CD14-positive monocyte (primary cell): Measurements from ENCODE around the gene DNMT3A. TPM values are rescaled to one million over a fixed set of nuclear protein-coding genes. Genes with fewer than 3 reads are reported as not detected.

Source experiments
- DNase-seq, 3 donors: peaks; one replicate each; pipeline ENCODE4 v3.0.0-alpha.2; 2011 to 2022
- H2AFZ ChIP-seq: 2 replicates; pipeline ENCODE4 v1.6.0; 2012; ENCODE audit warnings: mild to moderate bottlenecking, low read depth, low read length, inconsistent platforms; ENCODE audit not compliant: insufficient read depth, poor library complexity, severe bottlenecking
- H3K27ac ChIP-seq, 2 donors: 1 replicate in 1 of 2; 2 replicates in 1 of 2; pipeline ENCODE4 v1.5.1; 2012 to 2013; ENCODE audit warnings: low read length in 2 of 2, control low read depth in 1 of 2, inconsistent platforms in 1 of 2, low read depth in 1 of 2, mild to moderate bottlenecking in 1 of 2
- H3K27me3 ChIP-seq, 2 donors: one replicate each; pipeline versions ENCODE4 v1.6.0 to v1.6.1; 2011 to 2013; ENCODE audit warnings: low read length in 2 of 2; ENCODE audit not compliant: control insufficient read depth in 2 of 2, insufficient read depth in 2 of 2
- H3K36me3 ChIP-seq, 2 donors: replicated peaks in 1 of 2; 1 replicate in 1 of 2; 2 replicates in 1 of 2; pipeline versions ENCODE4 v1.5.1 to v1.6.1; 2012 to 2013; ENCODE audit warnings: low read length in 2 of 2, control low read depth in 1 of 2, inconsistent platforms in 1 of 2, mild to moderate bottlenecking in 1 of 2; ENCODE audit not compliant: insufficient read depth in 2 of 2, control insufficient read depth in 1 of 2
- H3K4me1 ChIP-seq, 2 donors: 1 replicate in 1 of 2; 2 replicates in 1 of 2; pipeline versions ENCODE4 v1.5.1 to v1.6.1; 2012 to 2013; ENCODE audit warnings: low read length in 2 of 2, control low read depth in 1 of 2, inconsistent platforms in 1 of 2, mild to moderate bottlenecking in 1 of 2, moderate library complexity in 1 of 2; ENCODE audit not compliant: insufficient read depth in 2 of 2, control insufficient read depth in 1 of 2
- H3K4me2 ChIP-seq: replicated peaks from 2 replicates; pipeline ENCODE3; 2012; ENCODE audit warnings: low read length, moderate library complexity, mild to moderate bottlenecking; ENCODE audit not compliant: poor library complexity, severe bottlenecking; ENCODE audit errors: extremely low read depth
- H3K4me3 ChIP-seq, 3 experiments: fragments of 200-600 bp in 1 of 3; sonication (generic) in 1 of 3; replicated peaks in 1 of 3; 1 replicate in 2 of 3; 2 replicates in 1 of 3; pipeline ENCODE4 v1.5.1; 2011 to 2013; ENCODE audit warnings: low read length in 3 of 3, mild to moderate bottlenecking in 3 of 3, control low read depth in 2 of 3, low read depth in 2 of 3, inconsistent platforms in 1 of 3, moderate library complexity in 1 of 3
- H3K79me2 ChIP-seq: 2 replicates; pipeline ENCODE4 v1.6.0; 2012; ENCODE audit warnings: mild to moderate bottlenecking, control low read depth, inconsistent platforms, low read length, moderate library complexity; ENCODE audit not compliant: insufficient read depth
- H3K9ac ChIP-seq: 2 replicates; pipeline ENCODE4 v1.6.0; 2017; ENCODE audit warnings: low read length, mild to moderate bottlenecking; ENCODE audit not compliant: insufficient read depth, poor library complexity, severe bottlenecking
- H3K9me3 ChIP-seq, 2 donors: replicated peaks in 1 of 2; 1 replicate in 1 of 2; 2 replicates in 1 of 2; pipeline versions ENCODE4 v1.5.1 to v1.6.1; 2012 to 2013; ENCODE audit warnings: low read length in 2 of 2, control low read depth in 1 of 2; ENCODE audit not compliant: control insufficient read depth in 1 of 2, insufficient read depth in 1 of 2
- H4K20me1 ChIP-seq: 2 replicates; pipeline ENCODE4 v1.6.0; 2012; ENCODE audit warnings: mild to moderate bottlenecking, low read length, control low read depth, moderate library complexity; ENCODE audit not compliant: insufficient read depth
- H3K27ac Mint-ChIP-seq, 7 donors: one replicate each; pipeline ENCODE4 v1.8.0; 2020; ENCODE audit warnings: mild to moderate bottlenecking in 7 of 7, mixed read lengths in 7 of 7, moderate library complexity in 6 of 7, inconsistent platforms in 2 of 7
- H3K27me3 Mint-ChIP-seq, 3 donors: one replicate each; pipeline ENCODE4 v1.8.0; 2021 to 2022; ENCODE audit warnings: low read depth in 3 of 3, mild to moderate bottlenecking in 3 of 3, mixed read lengths in 3 of 3, moderate library complexity in 3 of 3, inconsistent platforms in 1 of 3
- H3K36me3 Mint-ChIP-seq, 2 donors: one replicate each; pipeline ENCODE4 v1.8.0; 2020; ENCODE audit warnings: mixed read lengths in 2 of 2, inconsistent platforms in 1 of 2, mild to moderate bottlenecking in 1 of 2
- H3K4me1 Mint-ChIP-seq: one replicate; pipeline ENCODE4 v1.8.0; 2020; ENCODE audit warnings: mild to moderate bottlenecking, mixed read lengths
- H3K4me3 Mint-ChIP-seq, 2 donors: one replicate each; pipeline ENCODE4 v1.8.0; 2020; ENCODE audit warnings: mild to moderate bottlenecking in 2 of 2, mixed read lengths in 2 of 2, moderate library complexity in 1 of 2
- H3K9me3 Mint-ChIP-seq, 7 donors: one replicate each; pipeline ENCODE4 v1.8.0; 2020 to 2022; ENCODE audit warnings: mixed read lengths in 7 of 7, mild to moderate bottlenecking in 6 of 7, moderate library complexity in 6 of 7, inconsistent platforms in 2 of 7
- CTCF ChIP-seq: fragments of 200-600 bp; IDR thresholded peaks from one replicate; pipeline ENCODE4 v1.8.0; 2022; ENCODE audit warnings: antibody characterized with exemption, mild to moderate bottlenecking
- WGBS: methylation state at CpG from one replicate; pipeline ENCODE4 v1.1.5; 2013; ENCODE audit warnings: missing lambda C conversion rate; ENCODE audit not compliant: insufficient coverage; 5-methylcytosine and 5-hydroxymethylcytosine counted together
- intact Hi-C, 2 donors: fragments of 100-400 bp; cut with micrococcal nuclease; formaldehyde crosslinking; loops; one replicate each; pipeline versions ENCODE4 v1.15.0 to v1.15.1; 2023
- polyA plus RNA-seq, 3 donors: library from polyadenylated mRNA; depleted of rRNA in 1 of 3; unstranded in 2 of 3; stranded (reverse) in 1 of 3; fragments of 300-500 nt in 2 of 3; fragments of >200 nt in 1 of 3; fragmentation: Illumina TruSeq in 2 of 3; gene quantifications; 1 replicate in 2 of 3; 2 replicates in 1 of 3; pipeline ENCODE4 v1.2.3, GENCODE V29; 2012 to 2021

Gene DNMT3A
- polyA plus RNA-seq, 3 donors, result 1.7 to 7.9 (median 2.7) TPM

- H3K79me2 ChIP-seq, result peaks cover 3% of the 10 kb centered on the region
Observed at GRCh38 chr2:25330937-25331336, 10.8 kb downstream of the DNMT3A start.

GRCh38 chr2:25330273-25330672, 11.5 kb downstream of the DNMT3A start:
- no peak for DNase-seq
- intact Hi-C loops, result no loop called here
- Histone ChIP-seq H3K9me3 (peaks cover 10 to 16% of the 10 kb centered on the region in 2 donors), H3K79me2 (peaks cover 3% of the 10 kb centered on the region), H2AFZ (no peak overlapping the region), H3K4me2 (no peak overlapping the region), H3K4me1 (no peaks in the 10 kb centered on the region), H4K20me1 (peaks cover 96% of the 10 kb centered on the region), H3K36me3 (peaks cover 0 to 15% of the 10 kb centered on the region in 2 donors), H3K27me3 (no peaks in the 10 kb centered on the region), H3K4me3 (no peak overlapping the region), H3K27ac (no peak overlapping the region), H3K9ac (no peak overlapping the region)
- Mint-ChIP-seq H3K36me3 (peaks cover 26 to 31% of the 10 kb centered on the region in 2 donors), H3K27me3 (peaks cover 2 to 4% (median 3%) of the 10 kb centered on the region in 3 donors), H3K27ac (no peak overlapping the region), H3K4me3 (no peak overlapping the region), H3K4me1 (peaks cover 15% of the 10 kb centered on the region), H3K9me3 (peaks cover 17 to 21% (median 19%) of the 10 kb centered on the region in 7 donors)
- WGBS, result 90% methylated on average over 10 of the region's 10 CpGs
- no peak for TF ChIP-seq CTCF

More at GRCh38 chr2:25330937-25331336, 10.8 kb downstream of the DNMT3A start:
- peaks cover 2% of the 10 kb centered on the region in 2 donors for H3K4me1 ChIP-seq
- H3K27me3 ChIP-seq, result no peaks in the 10 kb centered on the region
- H3K4me3 Mint-ChIP-seq, result no peak overlapping the region
- no peak overlapping the region for H3K4me3 ChIP-seq
- no peak overlapping the region for H3K9ac ChIP-seq
- peaks cover 96% of the 10 kb centered on the region for H4K20me1 ChIP-seq
- peaks cover 17 to 20% (median 19%) of the 10 kb centered on the region in 7 donors for H3K9me3 Mint-ChIP-seq
- no peak for TF ChIP-seq CTCF
- H3K36me3 Mint-ChIP-seq, result peaks cover 26 to 31% of the 10 kb centered on the region in 2 donors
- intact Hi-C loops, result no loop called here
- H3K9me3 ChIP-seq, result peaks cover 10 to 16% of the 10 kb centered on the region in 2 donors
- no peak overlapping the region for H3K4me2 ChIP-seq
- H3K36me3 ChIP-seq, result peaks cover 0 to 15% of the 10 kb centered on the region in 2 donors
- no peak overlapping the region for H3K27ac Mint-ChIP-seq
- H3K27ac ChIP-seq, result no peak overlapping the region
- WGBS, result 100% methylated on average over 2 of the region's 4 CpGs
- H3K4me1 Mint-ChIP-seq, result peaks cover 18% of the 10 kb centered on the region
- H3K27me3 Mint-ChIP-seq, result peaks cover 2 to 4% (median 3%) of the 10 kb centered on the region in 3 donors
- no peak overlapping the region for H2AFZ ChIP-seq
- DNase-seq, result no peak
